Progenitor cell of endocrine pancreas (in vitro differentiated cells): Measurements from ENCODE around the gene FBXO24. TPM values are rescaled to one million over a fixed set of nuclear protein-coding genes. Genes with fewer than 3 reads are reported as not detected.
A peak's percentile ranks its signal among the peaks of the same experiment; 100 is the strongest.
"Not testable (repeated sequence)": the region's sequence is repeated elsewhere in the genome, so short reads cannot be mapped to it uniquely, and the experiment has no call there.

Experiments
- DNase-seq: peaks from one replicate; pipeline ENCODE4 v3.0.0; 2021; ENCODE audit warnings: low spot score; ENCODE audit not compliant: unreplicated experiment
- H3K27ac Mint-ChIP-seq: 2 replicates; pipeline ENCODE4 v1.8.0; 2021; ENCODE audit warnings: mild to moderate bottlenecking, moderate library complexity, mixed read lengths
- H3K27me3 Mint-ChIP-seq: 2 replicates; pipeline ENCODE4 v1.8.0; 2021; ENCODE audit warnings: mixed read lengths
- H3K36me3 Mint-ChIP-seq: 2 replicates; pipeline ENCODE4 v1.8.0; 2022; ENCODE audit warnings: mixed read lengths; ENCODE audit not compliant: insufficient read depth
- H3K4me1 Mint-ChIP-seq: 2 replicates; pipeline ENCODE4 v1.8.0; 2021; ENCODE audit warnings: low read depth, mixed read lengths
- H3K4me3 Mint-ChIP-seq: 2 replicates; pipeline ENCODE4 v1.8.0; 2021; ENCODE audit warnings: low read depth, mild to moderate bottlenecking, moderate library complexity, mixed read lengths
- H3K9me3 Mint-ChIP-seq: 2 replicates; pipeline ENCODE4 v1.8.0; 2021; ENCODE audit warnings: low read depth, mixed read lengths
- CTCF ChIP-seq: fragments of 200-600 bp; sonication (generic); IDR thresholded peaks from one replicate; pipeline ENCODE4 v1.5.0; 2021; ENCODE audit warnings: antibody characterized with exemption, mild to moderate bottlenecking; ENCODE audit not compliant: unreplicated experiment
- long read RNA-seq: library from polyadenylated mRNA; unstranded; transcript quantifications from one replicate; pipeline ENCODE4 v2.0.0, GENCODE V29; 2020
- total RNA-seq: library from RNA; stranded (reverse); gene quantifications from 2 replicates; pipeline ENCODE4 v1.2.1, GENCODE V29; 2021

FBXO24 gene, protein sequence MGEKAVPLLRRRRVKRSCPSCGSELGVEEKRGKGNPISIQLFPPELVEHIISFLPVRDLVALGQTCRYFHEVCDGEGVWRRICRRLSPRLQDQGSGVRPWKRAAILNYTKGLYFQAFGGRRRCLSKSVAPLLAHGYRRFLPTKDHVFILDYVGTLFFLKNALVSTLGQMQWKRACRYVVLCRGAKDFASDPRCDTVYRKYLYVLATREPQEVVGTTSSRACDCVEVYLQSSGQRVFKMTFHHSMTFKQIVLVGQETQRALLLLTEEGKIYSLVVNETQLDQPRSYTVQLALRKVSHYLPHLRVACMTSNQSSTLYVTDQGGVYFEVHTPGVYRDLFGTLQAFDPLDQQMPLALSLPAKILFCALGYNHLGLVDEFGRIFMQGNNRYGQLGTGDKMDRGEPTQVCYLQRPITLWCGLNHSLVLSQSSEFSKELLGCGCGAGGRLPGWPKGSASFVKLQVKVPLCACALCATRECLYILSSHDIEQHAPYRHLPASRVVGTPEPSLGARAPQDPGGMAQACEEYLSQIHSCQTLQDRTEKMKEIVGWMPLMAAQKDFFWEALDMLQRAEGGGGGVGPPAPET
- 0.41 and 1.2 TPM in 2 replicates for total RNA-seq
- long read RNA-seq, result 0 reads

DNA sequence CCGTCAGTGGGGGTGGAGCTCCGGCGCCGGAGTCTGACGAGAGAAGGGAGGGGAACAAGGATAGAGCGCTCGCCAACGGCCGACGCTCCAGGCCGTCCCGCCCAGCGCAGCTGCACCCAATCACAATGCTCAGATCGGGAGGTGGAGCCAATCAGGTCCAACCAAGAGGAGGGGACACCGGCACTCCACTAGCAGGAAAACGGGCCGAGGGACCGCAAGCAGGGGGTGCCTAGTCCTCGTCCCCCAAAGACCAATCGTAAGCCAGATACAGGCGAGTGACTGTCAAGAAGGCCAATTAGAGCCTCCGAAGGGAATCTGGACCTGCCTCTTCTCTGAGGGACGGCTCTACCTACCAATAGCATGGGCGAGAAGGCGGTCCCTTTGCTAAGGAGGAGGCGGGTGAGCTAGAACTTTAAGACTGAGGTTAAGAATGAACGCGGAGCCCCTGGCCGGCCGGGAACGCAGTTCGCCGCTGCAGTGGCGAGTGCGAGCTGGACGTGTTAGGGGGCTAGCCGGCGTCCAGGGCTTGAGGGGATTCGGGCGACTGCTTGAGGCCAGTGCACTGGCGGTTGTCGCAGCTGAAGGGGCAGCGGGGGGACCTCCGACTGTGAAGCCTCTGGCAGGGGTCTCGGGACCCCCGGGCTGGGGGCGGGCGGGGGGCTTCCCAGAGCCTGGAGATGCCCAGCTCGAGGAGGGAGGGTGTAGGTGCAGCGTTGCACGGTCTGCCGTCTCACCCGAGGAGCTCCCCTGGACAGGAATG, at the start of gene FBXO24:
Gene FBXO24 (plus strand): TSS at position 63 of the 760 bp plus-strand sequence. CDS start 298 bp downstream, at position 361.
- no peak for TF ChIP-seq CTCF
- Mint-ChIP-seq H3K27ac (peak within 1 kb of the TSS; percentile 98), H3K27me3 (peaks cover 6% of the 10 kb centered on the region), H3K4me1 (peaks cover 34% of the 10 kb centered on the region), H3K9me3 (no peaks in the 10 kb centered on the region), H3K36me3 (no peaks in the 10 kb centered on the region), H3K4me3 (peak within 1 kb of the TSS; percentile 94)
- DNase-seq, result peak; percentile 98

GRCh38 chr7:100536695-100537094, 49.4 kb upstream of the FBXO24 start:
- H3K36me3 Mint-ChIP-seq, H3K4me3 Mint-ChIP-seq, H3K27me3 Mint-ChIP-seq, DNase-seq, H3K9me3 Mint-ChIP-seq, H3K27ac Mint-ChIP-seq: not testable (repeated sequence)
- H3K4me1 Mint-ChIP-seq, result peaks cover 16% of the 10 kb centered on the region

DNA sequence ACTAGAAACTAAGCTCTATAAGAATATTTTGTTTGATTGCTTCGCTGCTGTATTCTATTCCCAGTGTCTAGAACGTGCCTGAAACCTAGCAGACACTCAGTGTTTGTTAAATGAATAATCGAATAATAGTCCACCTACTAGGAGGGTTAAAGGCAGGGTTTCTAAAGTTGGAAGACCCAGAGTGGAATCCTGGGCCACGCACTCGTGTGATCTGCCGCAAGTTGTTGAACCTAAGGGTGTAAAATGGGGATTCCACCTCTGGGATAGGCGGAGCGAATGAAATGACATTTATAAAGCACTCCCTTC, 47.8 kb upstream of the FBXO24 start:
- peak overlapping the region; percentile 80 for H3K27ac Mint-ChIP-seq
- H3K27me3 Mint-ChIP-seq, result no peaks in the 10 kb centered on the region
- no peaks in the 10 kb centered on the region for H3K36me3 Mint-ChIP-seq

GRCh38 chr7:100538654-100539435, 47.3 kb upstream of the FBXO24 start, which contains the start of gene AGFG2:
Gene AGFG2, plus strand, starts transcription at chr7:100539203. Its CDS starts 144 bp downstream, at chr7:100539347.
- H3K4me1 Mint-ChIP-seq, result peaks cover 24% of the 10 kb centered on the region
- no peak for TF ChIP-seq CTCF
- H3K27me3 Mint-ChIP-seq, result no peaks in the 10 kb centered on the region
- H3K27ac Mint-ChIP-seq, result peak within 1 kb of the TSS; percentile 94
- H3K9me3 Mint-ChIP-seq, result no peaks in the 10 kb centered on the region
- no peaks in the 10 kb centered on the region for H3K36me3 Mint-ChIP-seq
- DNase-seq, result peak; percentile 100
- peak within 1 kb of the TSS; percentile 94 for H3K4me3 Mint-ChIP-seq

More for the DNA sequence above, 47.8 kb upstream of the FBXO24 start:
- Mint-ChIP-seq H3K4me1 (peaks cover 21% of the 10 kb centered on the region), H3K4me3 (peak overlapping the region; percentile 94), H3K9me3 (no peaks in the 10 kb centered on the region)
- no peak for DNase-seq
- TF ChIP-seq CTCF, result no peak

- Mint-ChIP-seq H3K4me3 (peak overlapping the region; percentile 94), H3K27me3 (no peaks in the 10 kb centered on the region), H3K36me3 (no peaks in the 10 kb centered on the region), H3K4me1 (peaks cover 26% of the 10 kb centered on the region), H3K9me3 (no peaks in the 10 kb centered on the region), H3K27ac (peak overlapping the region; percentile 77)
- no peak for TF ChIP-seq CTCF
- no peak for DNase-seq
These were observed 46.6 kb upstream of the FBXO24 start for GRCh38 chr7:100539436-100540006.
